ENCODE results near the gene SLC9C2. TPM values are rescaled to one million over a fixed set of nuclear protein-coding genes. Genes with fewer than 3 reads are reported as not detected.

SLC9C2 gene
- not detected in 5 replicates for total RNA-seq (2022; extraction: Qiagen RNA extraction)

GRCh38 chr1:173603056-173603591 is at the start of gene SLC9C2:
SLC9C2 (minus strand) TSS chr1:173603072; CDS start chr1:173601776, 1,296 bp downstream.

GRCh38 chr1:173635116-173635515 is 32.2 kb upstream of the SLC9C2 start, which contains the start of gene TEX50:
TEX50 (plus strand) TSS chr1:173635338; CDS start chr1:173635522, 184 bp downstream.

GRCh38 chr1:173477286-173478093 is 125.4 kb downstream of the SLC9C2 start, which contains the start of gene PRDX6:
PRDX6 (plus strand) TSS chr1:173477335; CDS start chr1:173477398, 63 bp downstream.

Other genes with a start within 250 kb of the SLC9C2 start
- 317 to 355 TPM (median 351 TPM) in 5 replicates for gene PRDX6, start 125.7 kb downstream of the SLC9C2 start, total RNA-seq (2022; extraction: Qiagen RNA extraction)
- not detected in 5 replicates for gene TEX50, start 32.3 kb upstream of the SLC9C2 start, total RNA-seq (2022; extraction: Qiagen RNA extraction)
- 0.08 to 0.24 TPM (median 0.15 TPM) in 5 replicates for gene ANKRD45, start 66.8 kb upstream of the SLC9C2 start, total RNA-seq (2022; extraction: Qiagen RNA extraction)
- 11.7 to 14.7 TPM (median 13.0 TPM) in 5 replicates for gene KLHL20, start 111.9 kb upstream of the SLC9C2 start, total RNA-seq (2022; extraction: Qiagen RNA extraction)
- gene DARS2, start 221.6 kb upstream of the SLC9C2 start, total RNA-seq (2022; extraction: Qiagen RNA extraction): 38.9 to 49.1 TPM (median 40.0 TPM) in 5 replicates
- gene CENPL, start 221.8 kb upstream of the SLC9C2 start, total RNA-seq (2022; extraction: Qiagen RNA extraction): 11.4 to 14.7 TPM (median 12.6 TPM) in 5 replicates

Measured in A549 treated with AZD2906 at 1 μM for 4 hours (cell line).